ENCODE results near the gene DCP1B. TPM values are rescaled to one million over a fixed set of nuclear protein-coding genes. Genes with fewer than 3 reads are reported as not detected.

Gene DCP1B
- total RNA-seq, 3 donors from 2014 or later (not counting 1 experiment from before 2014, with no cell fraction given) = 4.7 to 8.5 (median 7.5) TPM

DNA sequence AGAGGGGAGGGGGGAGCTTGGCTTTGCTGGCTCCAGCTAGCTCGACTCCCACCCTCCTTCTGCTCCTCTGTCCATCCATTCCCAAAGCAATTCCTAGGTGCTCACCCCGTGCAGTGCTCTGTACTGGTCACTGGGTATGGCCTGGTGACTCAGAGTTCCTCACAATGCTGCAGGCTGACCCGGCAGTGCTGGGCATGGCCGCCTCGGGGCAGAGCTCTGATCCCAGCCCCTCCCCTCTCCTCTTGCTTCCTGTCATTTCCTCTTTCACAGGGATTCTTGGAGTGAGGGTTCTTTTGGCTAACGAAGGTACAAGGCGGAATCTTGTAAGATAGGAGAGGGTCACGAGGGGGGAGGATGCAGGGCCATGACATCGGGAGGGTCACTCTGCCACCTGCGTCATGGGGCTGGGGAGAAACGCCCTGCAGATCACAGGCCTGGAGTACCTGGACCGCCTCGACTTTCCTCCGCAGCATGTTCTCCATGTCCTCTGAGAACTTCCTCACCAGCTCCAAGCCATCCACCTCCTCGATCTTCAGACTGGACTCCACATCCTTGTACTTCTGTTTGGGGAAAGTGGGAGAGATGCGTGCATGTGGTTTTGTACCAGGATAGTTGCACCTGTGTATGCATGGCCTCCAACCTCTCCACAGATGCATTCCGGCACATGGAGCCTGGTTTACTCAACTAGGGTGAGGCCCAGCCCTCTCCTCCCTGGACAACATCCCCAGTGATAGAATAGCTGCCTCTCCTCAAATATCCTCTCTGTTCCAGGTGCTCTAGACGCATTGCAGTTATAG is 91.5 kb downstream of the DCP1B start:
- 97% methylated on average over 17 of the region's 18 CpGs for WGBS (ENCODE audit: insufficient coverage)

DNA sequence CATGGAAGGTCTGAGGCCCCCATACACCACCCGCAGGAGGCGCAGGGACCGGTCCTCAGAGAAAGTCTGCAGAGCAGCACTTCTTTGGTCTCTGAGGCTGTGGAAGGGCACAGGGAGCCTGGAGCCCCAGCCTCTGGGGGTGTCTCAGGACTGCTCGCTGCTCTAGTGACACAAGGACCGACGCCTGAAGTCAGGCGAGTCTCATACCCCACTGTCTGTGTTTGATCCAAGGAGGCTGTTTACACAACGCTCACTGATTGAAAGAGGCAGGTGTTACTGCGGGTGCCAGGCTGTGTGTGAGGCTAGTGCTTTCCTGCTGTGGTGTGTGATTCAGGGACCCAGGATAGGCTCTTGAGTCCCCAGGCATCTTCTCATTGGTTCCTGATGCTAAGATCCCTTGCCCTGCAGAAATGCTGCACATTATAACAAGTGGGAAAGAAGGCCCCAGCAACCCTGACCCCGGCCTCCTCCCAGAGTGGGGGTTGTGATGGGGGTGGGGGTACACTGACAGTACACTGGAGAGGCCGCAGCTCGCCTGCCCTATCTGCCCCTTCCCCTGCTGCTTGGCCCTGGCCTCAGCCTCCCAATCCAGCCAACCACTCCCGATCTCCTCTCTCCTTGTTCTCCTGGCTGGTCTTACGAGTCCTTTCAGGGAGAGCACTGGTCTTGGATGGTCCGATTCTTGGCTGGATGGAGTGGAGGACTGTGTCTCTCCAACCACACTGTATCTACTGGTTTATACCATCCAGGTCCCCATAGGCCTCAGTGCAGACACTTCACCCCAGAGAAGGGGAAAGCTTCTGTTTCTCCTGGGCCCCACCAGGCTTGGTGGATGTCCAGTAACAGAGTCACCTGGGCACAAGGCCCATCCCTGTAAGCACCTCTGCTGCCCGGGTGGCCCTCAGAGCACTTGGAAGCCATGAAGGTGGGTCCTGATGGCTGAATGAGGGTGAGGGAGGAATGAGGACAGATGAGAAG is 92.4 kb downstream of the DCP1B start:
- Mint-ChIP-seq H3K27ac (no peak overlapping the region), H3K9me3 (no peaks in the 10 kb centered on the region), H3K36me3 (no peaks in the 10 kb centered on the region), H3K4me3 (no peak overlapping the region), H3K4me1 (peaks cover 22 to 32% of the 10 kb centered on the region in 2 donors), H3K27me3 (ENCODE audit: low read depth in 2 of 2) (peaks cover 16 to 19% of the 10 kb centered on the region in 2 donors)
- Histone ChIP-seq H3K4me1 (ENCODE audit: control insufficient read depth, insufficient read depth, low read length) (peaks cover 26% of the 10 kb centered on the region), H3K9me3 (ENCODE audit: control insufficient read depth, insufficient read depth, low read length) (peaks cover 4% of the 10 kb centered on the region), H3K27ac (ENCODE audit: low read length) (no peak overlapping the region), H3K4me3 (ENCODE audit: low read length) (no peak overlapping the region), H3K36me3 (ENCODE audit: control insufficient read depth, insufficient read depth, low read length) (no peaks in the 10 kb centered on the region), H3K27me3 (ENCODE audit: control insufficient read depth, insufficient read depth, low read length) (peaks cover 4% of the 10 kb centered on the region)
- ATAC-seq = no peak
- 94% methylated on average over 16 of the region's 16 CpGs for WGBS (ENCODE audit: insufficient coverage)
- intact Hi-C loops (cut with micrococcal nuclease) = no loop called here
- TF ChIP-seq, protein P1, sequence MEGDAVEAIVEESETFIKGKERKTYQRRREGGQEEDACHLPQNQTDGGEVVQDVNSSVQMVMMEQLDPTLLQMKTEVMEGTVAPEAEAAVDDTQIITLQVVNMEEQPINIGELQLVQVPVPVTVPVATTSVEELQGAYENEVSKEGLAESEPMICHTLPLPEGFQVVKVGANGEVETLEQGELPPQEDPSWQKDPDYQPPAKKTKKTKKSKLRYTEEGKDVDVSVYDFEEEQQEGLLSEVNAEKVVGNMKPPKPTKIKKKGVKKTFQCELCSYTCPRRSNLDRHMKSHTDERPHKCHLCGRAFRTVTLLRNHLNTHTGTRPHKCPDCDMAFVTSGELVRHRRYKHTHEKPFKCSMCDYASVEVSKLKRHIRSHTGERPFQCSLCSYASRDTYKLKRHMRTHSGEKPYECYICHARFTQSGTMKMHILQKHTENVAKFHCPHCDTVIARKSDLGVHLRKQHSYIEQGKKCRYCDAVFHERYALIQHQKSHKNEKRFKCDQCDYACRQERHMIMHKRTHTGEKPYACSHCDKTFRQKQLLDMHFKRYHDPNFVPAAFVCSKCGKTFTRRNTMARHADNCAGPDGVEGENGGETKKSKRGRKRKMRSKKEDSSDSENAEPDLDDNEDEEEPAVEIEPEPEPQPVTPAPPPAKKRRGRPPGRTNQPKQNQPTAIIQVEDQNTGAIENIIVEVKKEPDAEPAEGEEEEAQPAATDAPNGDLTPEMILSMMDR (IDR thresholded peaks at IDR 0.05) = no peak
- DNase-seq = no peak

More for the DNA sequence above, 91.5 kb downstream of the DCP1B start:
- Histone ChIP-seq H3K27me3 (ENCODE audit: control insufficient read depth, insufficient read depth, low read length) (peaks cover 4% of the 10 kb centered on the region), H3K4me1 (ENCODE audit: control insufficient read depth, insufficient read depth, low read length) (peaks cover 28% of the 10 kb centered on the region), H3K9me3 (ENCODE audit: control insufficient read depth, insufficient read depth, low read length) (no peaks in the 10 kb centered on the region), H3K4me3 (ENCODE audit: low read length) (no peak overlapping the region), H3K27ac (ENCODE audit: low read length) (no peak overlapping the region), H3K36me3 (ENCODE audit: control insufficient read depth, insufficient read depth, low read length) (no peaks in the 10 kb centered on the region)
- peaks cover 12 to 14% of the 10 kb centered on the region in 2 donors for H3K27me3 Mint-ChIP-seq (ENCODE audit: low read depth in 2 of 2)
- H3K9me3 Mint-ChIP-seq = no peaks in the 10 kb centered on the region
- no peak for ATAC-seq
- H3K4me3 Mint-ChIP-seq = no peak overlapping the region
- intact Hi-C loops (cut with micrococcal nuclease) = no loop called here
- TF ChIP-seq, protein P1 (IDR thresholded peaks at IDR 0.05) = no peak
- no peak overlapping the region for H3K27ac Mint-ChIP-seq
- no peak for DNase-seq
- H3K36me3 Mint-ChIP-seq = no peaks in the 10 kb centered on the region
- H3K4me1 Mint-ChIP-seq = peaks cover 18 to 27% of the 10 kb centered on the region in 2 donors

DNA sequence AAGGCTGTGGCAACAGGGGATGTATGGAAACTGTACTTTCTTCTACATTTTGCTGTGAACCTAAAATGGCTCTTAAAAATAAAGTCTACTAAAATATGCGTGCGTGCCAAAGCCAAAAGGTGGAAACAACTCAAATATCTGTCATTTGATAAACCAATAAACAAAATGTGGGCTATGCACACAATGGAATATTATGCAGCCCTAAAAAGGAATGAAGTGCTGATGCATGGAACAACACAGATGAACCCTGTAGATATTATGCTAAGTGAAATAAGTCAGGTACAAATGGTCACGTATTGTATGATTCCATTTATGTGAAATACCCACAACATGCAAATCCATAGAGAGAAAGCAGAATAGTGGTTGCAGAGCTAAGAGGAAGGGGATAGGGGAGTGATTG is 93.8 kb downstream of the DCP1B start:
- H3K4me1 ChIP-seq (ENCODE audit: control insufficient read depth, insufficient read depth, low read length) = peaks cover 15% of the 10 kb centered on the region

More for the DNA sequence above, 93.8 kb downstream of the DCP1B start:
- intact Hi-C loops (cut with micrococcal nuclease) = no loop called here
- Mint-ChIP-seq H3K27me3 (ENCODE audit: low read depth in 2 of 2) (peaks cover 12 to 23% of the 10 kb centered on the region in 2 donors), H3K36me3 (peaks cover 10% of the 10 kb centered on the region), H3K4me1 (peaks cover 11 to 20% of the 10 kb centered on the region in 2 donors), H3K9me3 (peaks cover 0 to 3% of the 10 kb centered on the region in 2 donors), H3K4me3 (no peak overlapping the region), H3K27ac (no peak overlapping the region)
- ATAC-seq (no peak), DNase-seq (no peak)
- Histone ChIP-seq H3K36me3 (ENCODE audit: control insufficient read depth, insufficient read depth, low read length) (no peaks in the 10 kb centered on the region), H3K27ac (ENCODE audit: low read length) (no peak overlapping the region), H3K9me3 (ENCODE audit: control insufficient read depth, insufficient read depth, low read length) (peaks cover 4% of the 10 kb centered on the region), H3K27me3 (ENCODE audit: control insufficient read depth, insufficient read depth, low read length) (peaks cover 4% of the 10 kb centered on the region), H3K4me3 (ENCODE audit: low read length) (no peak overlapping the region)
- TF ChIP-seq, protein P1 (IDR thresholded peaks at IDR 0.05) = no peak
- 93% methylated on average over 2 of the region's 3 CpGs for WGBS (ENCODE audit: insufficient coverage)

All from natural killer cell (primary cell).